Measurements from ENCODE around the gene DAPL1. TPM values are rescaled to one million over a fixed set of nuclear protein-coding genes. Genes with fewer than 3 reads are reported as not detected.

DAPL1 gene
- total and polyA plus RNA-seq, 4 donors, result 0.17 TPM; not detected in 3

GRCh38 chr2:158774681-158775080 is 20.4 kb upstream of the DAPL1 start:
- Histone ChIP-seq H3K27ac (ENCODE audit: low read depth in 1 of 2, low read length in 1 of 2) (no peak overlapping the region), H3K9ac (ENCODE audit: insufficient read depth in 1 of 2, low read length in 2 of 2) (no peak overlapping the region), H3K9me3 (ENCODE audit: control insufficient read depth in 4 of 4, insufficient read depth in 3 of 4, low read length in 3 of 4) (no peaks in the 10 kb centered on the region), H3K27me3 (ENCODE audit: control insufficient read depth in 3 of 3, insufficient read depth in 3 of 3, low read length in 2 of 3) (no peaks in the 10 kb centered on the region), H3K36me3 (ENCODE audit: control insufficient read depth in 4 of 4, insufficient read depth in 4 of 4, low read length in 4 of 4) (no peaks in the 10 kb centered on the region), H3K4me3 (no peak overlapping the region), H3K4me1 (ENCODE audit: control insufficient read depth in 5 of 5, insufficient read depth in 5 of 5, low read length in 5 of 5) (no peaks in the 10 kb centered on the region)
- 68 to 87% methylated on average over 1 of the region's 1 CpG for WGBS, 2 donors
- TF ChIP-seq CTCF (IDR thresholded peaks at IDR 0.05; ENCODE audit: control extremely low read depth, extremely low read depth), result no peak
- no peak for DNase-seq
- ATAC-seq (ENCODE audit: insufficient read depth, low FRiP score), result no peak

GRCh38 chr2:158775273-158776027 is 19.7 kb upstream of the DAPL1 start:
- Histone ChIP-seq H3K4me3 (no peak overlapping the region), H3K36me3 (ENCODE audit: control insufficient read depth in 4 of 4, insufficient read depth in 4 of 4, low read length in 4 of 4) (no peaks in the 10 kb centered on the region), H3K9ac (ENCODE audit: insufficient read depth in 1 of 2, low read length in 2 of 2) (no peak overlapping the region), H3K9me3 (ENCODE audit: control insufficient read depth in 4 of 4, insufficient read depth in 3 of 4, low read length in 3 of 4) (no peaks in the 10 kb centered on the region), H3K27ac (ENCODE audit: low read depth in 1 of 2, low read length in 1 of 2) (no peak overlapping the region), H3K4me1 (ENCODE audit: control insufficient read depth in 5 of 5, insufficient read depth in 5 of 5, low read length in 5 of 5) (no peaks in the 10 kb centered on the region), H3K27me3 (ENCODE audit: control insufficient read depth in 3 of 3, insufficient read depth in 3 of 3, low read length in 2 of 3) (no peaks in the 10 kb centered on the region)
- no peak for TF ChIP-seq CTCF (IDR thresholded peaks at IDR 0.05; ENCODE audit: control extremely low read depth, extremely low read depth)
- DNase-seq, result no peak
- 93 to 97% methylated on average over 3 of the region's 3 CpGs for WGBS, 2 donors
- no peak for ATAC-seq (ENCODE audit: insufficient read depth, low FRiP score)

- DNase-seq, result no peak
- H3K9ac ChIP-seq (ENCODE audit: insufficient read depth in 1 of 2, low read length in 2 of 2), result no peak overlapping the region
- ATAC-seq (ENCODE audit: insufficient read depth, low FRiP score), result no peak
These were observed 18.9 kb upstream of the DAPL1 start for GRCh38 chr2:158776231-158776630.

More at GRCh38 chr2:158776231-158776630, 18.9 kb upstream of the DAPL1 start:
- no peak overlapping the region for H3K27ac ChIP-seq (ENCODE audit: low read depth in 1 of 2, low read length in 1 of 2)
- no peaks in the 10 kb centered on the region for H3K9me3 ChIP-seq (ENCODE audit: control insufficient read depth in 4 of 4, insufficient read depth in 3 of 4, low read length in 3 of 4)
- no peaks in the 10 kb centered on the region for H3K27me3 ChIP-seq (ENCODE audit: control insufficient read depth in 3 of 3, insufficient read depth in 3 of 3, low read length in 2 of 3)
- H3K36me3 ChIP-seq (ENCODE audit: control insufficient read depth in 4 of 4, insufficient read depth in 4 of 4, low read length in 4 of 4), result no peaks in the 10 kb centered on the region
- no peaks in the 10 kb centered on the region for H3K4me1 ChIP-seq (ENCODE audit: control insufficient read depth in 5 of 5, insufficient read depth in 5 of 5, low read length in 5 of 5)
- TF ChIP-seq CTCF (IDR thresholded peaks at IDR 0.05; ENCODE audit: control extremely low read depth, extremely low read depth), result no peak
- H3K4me3 ChIP-seq, result no peak overlapping the region
- 91 to 96% methylated on average over 2 of the region's 2 CpGs for WGBS, 2 donors
